Hepatocyte (in vitro differentiated cells): ENCODE data around the gene TIGD4.

ENCODE experiments used
- EZH2 ChIP-seq: fragments of 200-600 bp; sonication (generic); IDR thresholded peaks from 2 replicates; pipeline ENCODE4 v1.6.1; 2016; ENCODE audit warnings: antibody characterized with exemption, mild to moderate bottlenecking, borderline replicate concordance
- EZH2phosphoT487 ChIP-seq: fragments of 200-600 bp; sonication (generic); IDR thresholded peaks from one replicate; pipeline ENCODE4 v1.6.1; 2018; ENCODE audit warnings: antibody characterized with exemption, mild to moderate bottlenecking, low read depth, moderate library complexity; ENCODE audit not compliant: unreplicated experiment, severe bottlenecking
- TF ChIP-seq, protein P1 (sequence below): fragments of 200-600 bp; sonication (generic); IDR thresholded peaks from 2 replicates; pipeline ENCODE4 v1.5.1; 2016; ENCODE audit warnings: antibody characterized with exemption, mild to moderate bottlenecking; ENCODE audit not compliant: poor library complexity

DNA sequence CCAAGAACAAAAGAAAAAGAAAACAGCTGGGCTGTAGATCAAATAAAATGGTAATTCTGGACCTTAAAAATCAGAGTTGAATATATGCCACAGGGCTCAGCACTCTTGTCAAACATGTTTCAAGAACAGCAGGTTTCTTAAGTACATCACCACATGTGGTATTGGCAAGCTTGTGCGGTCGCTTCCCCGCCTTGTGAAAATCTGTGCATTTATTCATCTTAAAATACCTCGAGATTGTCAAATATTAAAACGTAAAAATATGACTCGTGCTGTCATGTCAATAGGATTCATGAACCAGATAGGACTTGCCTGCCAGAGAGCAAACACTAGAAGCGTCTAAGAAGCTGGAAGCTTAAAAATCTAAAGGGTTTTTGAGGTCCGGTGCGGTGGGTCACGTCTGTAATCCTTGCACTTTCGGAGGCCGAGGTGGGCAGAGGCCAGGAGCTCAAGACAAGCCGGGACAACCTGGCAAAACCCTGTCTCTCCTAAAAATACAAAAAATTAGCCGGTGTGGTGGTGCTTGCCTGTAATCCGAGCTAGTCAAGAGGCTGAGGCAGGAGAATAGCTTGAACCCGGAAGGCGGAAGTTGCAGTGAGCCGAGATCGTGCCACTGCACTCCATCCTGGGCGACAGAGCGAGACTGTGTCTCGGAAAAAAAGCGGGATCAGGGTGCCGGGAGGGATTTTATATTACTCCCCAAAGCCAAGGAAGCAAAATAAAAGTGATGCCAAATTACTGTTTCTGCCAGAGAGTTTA lies 59.6 kb downstream of the TIGD4 start:
- TF ChIP-seq EZH2: no peak
- TF ChIP-seq, protein P1, sequence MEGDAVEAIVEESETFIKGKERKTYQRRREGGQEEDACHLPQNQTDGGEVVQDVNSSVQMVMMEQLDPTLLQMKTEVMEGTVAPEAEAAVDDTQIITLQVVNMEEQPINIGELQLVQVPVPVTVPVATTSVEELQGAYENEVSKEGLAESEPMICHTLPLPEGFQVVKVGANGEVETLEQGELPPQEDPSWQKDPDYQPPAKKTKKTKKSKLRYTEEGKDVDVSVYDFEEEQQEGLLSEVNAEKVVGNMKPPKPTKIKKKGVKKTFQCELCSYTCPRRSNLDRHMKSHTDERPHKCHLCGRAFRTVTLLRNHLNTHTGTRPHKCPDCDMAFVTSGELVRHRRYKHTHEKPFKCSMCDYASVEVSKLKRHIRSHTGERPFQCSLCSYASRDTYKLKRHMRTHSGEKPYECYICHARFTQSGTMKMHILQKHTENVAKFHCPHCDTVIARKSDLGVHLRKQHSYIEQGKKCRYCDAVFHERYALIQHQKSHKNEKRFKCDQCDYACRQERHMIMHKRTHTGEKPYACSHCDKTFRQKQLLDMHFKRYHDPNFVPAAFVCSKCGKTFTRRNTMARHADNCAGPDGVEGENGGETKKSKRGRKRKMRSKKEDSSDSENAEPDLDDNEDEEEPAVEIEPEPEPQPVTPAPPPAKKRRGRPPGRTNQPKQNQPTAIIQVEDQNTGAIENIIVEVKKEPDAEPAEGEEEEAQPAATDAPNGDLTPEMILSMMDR: no peak
- TF ChIP-seq EZH2phosphoT487: no peak
